NCI-H1417 (cell line): ENCODE results near the gene HGFAC.
"Not testable (repeated sequence)": the region's sequence is repeated elsewhere in the genome, so short reads cannot be mapped to it uniquely, and the experiment has no call there.

Experiments used
- DNase-seq, 3 experiments: peaks; one replicate each; lab custom pipeline; 2025; lab: John Stamatoyannopoulos, UW

The HGFAC gene

GRCh38 chr4:3442959-3443749 lies 1.4 kb downstream of the HGFAC start:
- peak; percentile 28 to 73 (median 47) for DNase-seq

- no peak for DNase-seq
Measured at GRCh38 chr4:3443750-3444309, 2.1 kb downstream of the HGFAC start.

- no peak for DNase-seq
Measured at GRCh38 chr4:3444351-3445110, 2.8 kb downstream of the HGFAC start.

GRCh38 chr4:3445111-3445820 lies 3.5 kb downstream of the HGFAC start:
- no peak for DNase-seq

- no peak for DNase-seq
Measured at GRCh38 chr4:3445829-3446545, 4.2 kb downstream of the HGFAC start.

- DNase-seq, result no peak
Measured at GRCh38 chr4:3446631-3447320, 5.0 kb downstream of the HGFAC start.

- DNase-seq, result no peak
Measured at GRCh38 chr4:3447431-3448395, 5.9 kb downstream of the HGFAC start.

- no peak for DNase-seq
Measured at GRCh38 chr4:3449047-3449573, 7.3 kb downstream of the HGFAC start.

- no peak for DNase-seq
Measured at GRCh38 chr4:3449574-3450534, 8.1 kb downstream of the HGFAC start.

GRCh38 chr4:3450643-3451042 lies 8.9 kb downstream of the HGFAC start:
- no peak for DNase-seq

GRCh38 chr4:3451956-3452355 lies 10.2 kb downstream of the HGFAC start:
- peak in 1 of 3 experiments; percentile 26 for DNase-seq

GRCh38 chr4:3452376-3452775 lies 10.6 kb downstream of the HGFAC start:
- DNase-seq, result peak in 1 of 3 experiments; percentile 26

GRCh38 chr4:3455596-3455995 lies 13.8 kb downstream of the HGFAC start:
- not testable (repeated sequence) for DNase-seq

- DNase-seq, result no peak
Measured at GRCh38 chr4:3458371-3458770, 16.6 kb downstream of the HGFAC start.

- not testable (repeated sequence) for DNase-seq
Measured at GRCh38 chr4:3459156-3459555, 17.4 kb downstream of the HGFAC start.

- no peak for DNase-seq
Measured at GRCh38 chr4:3460926-3461325, 19.2 kb downstream of the HGFAC start.

GRCh38 chr4:3461515-3462291 lies 19.9 kb downstream of the HGFAC start:
- DNase-seq, result peak in 1 of 3 experiments; percentile 51
